HG03460 (cell line): ENCODE measurements around the gene CCNT2.
"Not testable (repeated sequence)": the region's sequence is repeated elsewhere in the genome, so short reads cannot be mapped to it uniquely, and the experiment has no call there.

Experiments
- ATAC-seq: cut with Tn5 transposase; IDR thresholded peaks from one replicate; pipeline ENCODE4 v1.9.1; 2021; ENCODE audit not compliant: unreplicated experiment

Gene CCNT2

GRCh38 chr2:134917888-134918525 is 615 bp upstream of the CCNT2 start:
- ATAC-seq, result peak; percentile 72

DNA sequence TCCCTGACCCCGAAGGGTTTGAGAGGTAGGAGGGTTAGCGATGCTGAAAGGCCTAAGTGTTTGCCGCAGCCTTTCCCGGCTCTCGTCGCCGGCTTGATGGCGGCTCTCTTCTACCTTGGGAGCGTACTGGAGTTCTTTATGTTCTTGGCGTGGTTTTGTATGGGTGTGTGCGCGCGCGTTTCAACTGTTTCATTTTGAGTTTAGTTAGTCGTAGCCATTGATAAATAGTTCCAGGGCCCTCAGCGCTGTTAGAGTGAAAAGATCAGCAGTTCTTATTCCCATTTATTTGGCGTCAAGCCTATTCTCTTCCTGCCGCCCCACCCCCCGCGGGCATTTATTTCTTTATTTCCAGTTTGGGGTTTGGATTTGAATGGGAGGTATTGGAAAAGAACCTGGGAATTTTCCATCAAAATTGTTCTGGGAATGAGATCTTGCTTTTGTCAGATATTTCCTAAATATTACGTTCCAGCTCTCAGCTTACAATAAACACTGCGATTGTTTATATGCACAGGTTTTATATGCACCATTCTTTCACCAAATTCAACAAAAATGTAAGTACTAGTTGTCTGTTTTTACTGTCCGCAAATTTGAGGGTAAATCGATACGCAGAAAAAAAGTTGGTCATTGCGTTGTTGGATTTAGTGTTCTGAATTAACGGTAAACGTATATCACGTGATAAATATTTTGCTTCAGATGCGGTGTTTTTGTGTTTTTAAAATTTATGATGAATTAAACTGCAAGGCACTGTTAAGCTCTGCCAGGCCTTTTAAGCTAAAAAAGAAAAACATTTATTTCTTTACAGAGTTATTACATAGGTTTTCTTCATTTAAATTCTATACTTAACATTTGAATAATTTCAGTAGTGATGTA is 954 bp downstream of the CCNT2 start:
- ATAC-seq, result no peak

DNA sequence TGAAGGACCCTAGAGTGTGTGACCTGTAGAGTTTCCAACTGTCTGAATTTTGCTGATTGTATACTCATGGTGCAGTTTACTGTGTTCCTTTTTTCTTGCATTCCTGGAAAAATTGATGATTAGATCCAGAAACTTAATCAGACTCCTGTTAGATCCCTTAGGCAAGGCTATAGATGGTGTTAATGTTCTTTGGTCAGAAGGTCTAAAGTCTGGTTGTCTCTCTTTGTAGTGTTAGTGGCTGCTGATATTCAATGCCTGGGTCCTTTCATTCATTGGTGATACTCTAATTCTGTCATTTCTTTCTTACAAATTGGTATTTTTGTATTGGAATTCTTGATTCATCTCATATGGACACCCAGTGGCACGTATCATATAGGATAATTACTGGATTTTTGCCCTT is 6.3 kb downstream of the CCNT2 start:
- ATAC-seq, result no peak

DNA sequence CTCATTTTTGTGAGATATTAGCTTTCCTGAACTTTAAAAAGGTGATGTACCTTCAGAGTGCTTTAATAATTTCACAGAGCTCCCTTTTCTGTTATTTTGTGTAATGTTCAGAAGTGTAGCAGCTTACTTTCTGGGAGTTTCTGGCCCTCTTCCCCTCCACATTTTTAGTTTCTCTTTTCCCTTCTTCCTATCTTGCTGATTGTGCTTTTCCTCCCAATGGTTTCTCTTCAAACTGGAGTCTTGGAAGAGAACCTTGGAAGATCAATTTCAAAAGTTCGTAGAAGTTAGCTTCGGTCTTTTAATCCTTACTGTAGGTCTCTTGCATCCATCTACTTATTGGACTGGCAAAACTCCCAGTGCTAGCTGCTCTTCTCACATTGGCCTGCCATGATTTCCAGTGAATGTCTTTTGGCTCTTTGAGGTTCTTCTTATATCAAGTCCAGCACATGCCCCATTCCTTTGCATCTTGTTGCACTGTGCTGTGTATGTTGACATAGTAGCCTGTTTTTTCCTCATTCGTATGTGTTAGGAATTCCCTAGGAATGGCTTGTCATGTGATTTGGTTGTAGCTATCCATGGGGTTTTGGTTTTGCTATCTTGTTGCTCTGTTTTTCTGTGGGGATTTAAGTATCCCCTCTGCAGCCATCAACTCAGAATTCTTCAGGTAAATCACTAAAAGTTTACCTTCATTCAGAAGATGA is 7.8 kb downstream of the CCNT2 start:
- ATAC-seq, result no peak

DNA sequence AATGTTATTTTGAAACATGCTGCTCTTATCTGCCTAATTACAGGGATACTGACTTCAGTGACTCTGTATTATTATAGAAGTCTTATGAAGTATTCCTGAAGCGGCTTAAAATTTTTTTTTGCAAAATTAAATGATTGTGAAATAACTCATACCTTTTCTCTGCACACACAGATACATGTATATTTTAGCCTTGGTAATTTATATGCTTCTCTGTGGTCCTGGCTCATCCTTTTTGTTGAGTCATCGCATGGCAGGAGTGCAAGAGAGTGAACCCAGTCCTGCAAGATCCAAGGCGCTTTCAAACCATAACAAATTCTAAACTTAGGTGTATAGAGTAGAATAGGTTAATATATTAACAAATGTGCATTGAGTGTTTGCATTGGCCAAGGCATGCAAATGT is 8.6 kb downstream of the CCNT2 start:
- ATAC-seq, result no peak

- ATAC-seq, result no peak
Observed at GRCh38 chr2:134932864-134933526, 14.4 kb downstream of the CCNT2 start.

GRCh38 chr2:134933732-134934131 is 15.1 kb downstream of the CCNT2 start:
- no peak for ATAC-seq

DNA sequence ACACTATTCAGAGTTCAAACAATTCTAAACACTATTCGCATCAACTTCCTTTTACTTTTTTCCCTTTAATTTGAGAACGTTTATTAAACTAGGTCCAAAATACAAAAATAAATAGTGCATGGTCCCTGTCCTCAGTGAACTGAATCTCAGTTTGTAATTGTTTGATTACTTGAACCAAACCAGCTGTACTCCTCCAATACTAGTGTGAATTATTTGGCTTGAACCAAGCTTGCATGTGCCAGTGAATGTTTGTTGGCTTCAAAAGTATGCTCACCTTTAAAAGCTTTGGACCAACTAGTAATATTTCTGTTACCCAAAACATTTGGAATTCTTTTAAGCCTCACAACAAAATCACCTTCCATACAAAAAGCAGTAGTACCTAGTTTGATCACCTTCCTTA is 15.5 kb downstream of the CCNT2 start:
- ATAC-seq, result no peak

GRCh38 chr2:134934641-134935040 is 16.0 kb downstream of the CCNT2 start:
- ATAC-seq, result no peak

DNA sequence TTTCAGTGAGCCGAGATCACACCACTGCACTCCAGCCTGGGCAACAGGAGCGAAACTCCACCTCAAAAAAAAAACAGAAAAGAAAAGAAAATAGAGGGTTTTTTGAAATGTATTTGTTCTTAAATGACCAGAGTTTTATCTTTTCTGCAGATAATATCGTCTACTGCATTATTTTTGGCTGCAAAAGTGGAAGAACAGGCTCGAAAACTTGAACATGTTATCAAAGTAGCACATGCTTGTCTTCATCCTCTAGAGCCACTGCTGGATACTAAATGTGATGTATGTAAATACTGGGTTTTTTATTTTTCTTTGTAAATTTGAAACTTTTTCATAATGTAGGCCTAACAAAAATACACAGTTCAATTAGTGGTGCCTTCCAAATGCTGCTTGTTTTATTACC is 18.1 kb downstream of the CCNT2 start:
- ATAC-seq, result no peak

DNA sequence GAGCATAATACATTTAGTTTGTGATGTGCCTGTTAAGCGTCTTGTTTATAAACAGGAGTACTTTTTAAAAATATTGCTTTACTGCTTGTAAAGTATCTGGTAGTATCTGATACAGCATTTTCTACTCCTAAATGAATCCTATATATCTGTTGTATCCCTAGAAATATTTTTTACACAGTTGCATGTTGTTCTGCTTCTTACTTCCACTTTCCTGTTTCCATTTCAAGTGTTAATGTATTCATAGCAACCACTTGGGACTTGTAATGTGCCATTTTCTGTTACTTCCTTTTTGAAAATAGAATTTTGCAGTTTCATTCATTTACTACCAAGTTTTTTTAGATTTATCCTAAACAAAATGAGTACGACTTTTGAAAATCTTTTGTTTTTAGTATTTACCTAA is 24.9 kb downstream of the CCNT2 start:
- peak; percentile 72 for ATAC-seq

DNA sequence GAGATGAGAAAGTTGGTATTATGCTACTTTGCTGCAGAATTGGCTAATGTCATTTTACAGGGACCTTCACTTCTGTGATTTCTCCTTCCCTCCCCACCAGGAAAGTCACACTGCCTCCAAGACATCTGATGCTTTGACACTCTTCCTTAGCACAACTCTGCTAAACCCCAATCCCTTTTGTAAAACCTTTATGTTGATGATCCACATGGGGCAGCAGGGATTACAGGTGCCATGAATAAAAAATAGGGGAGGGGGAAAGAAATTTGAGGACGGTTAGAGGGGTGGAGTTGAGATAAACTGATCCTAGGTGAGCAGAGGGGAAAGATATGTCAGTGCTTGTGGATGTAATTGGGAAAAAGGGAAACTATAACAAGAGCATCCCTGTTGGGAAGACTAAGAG is 26.4 kb downstream of the CCNT2 start:
- no peak for ATAC-seq

DNA sequence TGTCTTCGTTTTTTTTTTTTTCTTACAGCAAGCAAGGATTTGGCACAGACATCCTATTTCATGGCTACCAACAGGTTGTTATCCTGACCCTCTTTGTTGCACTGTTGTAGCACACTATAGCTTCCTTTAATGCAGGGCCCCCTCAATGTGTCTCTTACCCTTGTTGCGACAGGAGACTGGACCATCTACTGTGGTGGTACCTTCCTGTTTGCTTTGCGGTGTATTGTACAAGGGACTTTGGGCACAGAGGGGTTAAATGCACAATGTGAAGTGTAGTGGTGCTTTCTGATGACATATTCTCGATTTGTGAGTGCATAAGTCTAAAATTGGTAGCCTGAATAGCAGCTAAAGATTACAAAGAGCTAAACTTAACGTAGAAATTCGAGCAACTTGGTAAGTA is 27.5 kb downstream of the CCNT2 start:
- ATAC-seq, result no peak

DNA sequence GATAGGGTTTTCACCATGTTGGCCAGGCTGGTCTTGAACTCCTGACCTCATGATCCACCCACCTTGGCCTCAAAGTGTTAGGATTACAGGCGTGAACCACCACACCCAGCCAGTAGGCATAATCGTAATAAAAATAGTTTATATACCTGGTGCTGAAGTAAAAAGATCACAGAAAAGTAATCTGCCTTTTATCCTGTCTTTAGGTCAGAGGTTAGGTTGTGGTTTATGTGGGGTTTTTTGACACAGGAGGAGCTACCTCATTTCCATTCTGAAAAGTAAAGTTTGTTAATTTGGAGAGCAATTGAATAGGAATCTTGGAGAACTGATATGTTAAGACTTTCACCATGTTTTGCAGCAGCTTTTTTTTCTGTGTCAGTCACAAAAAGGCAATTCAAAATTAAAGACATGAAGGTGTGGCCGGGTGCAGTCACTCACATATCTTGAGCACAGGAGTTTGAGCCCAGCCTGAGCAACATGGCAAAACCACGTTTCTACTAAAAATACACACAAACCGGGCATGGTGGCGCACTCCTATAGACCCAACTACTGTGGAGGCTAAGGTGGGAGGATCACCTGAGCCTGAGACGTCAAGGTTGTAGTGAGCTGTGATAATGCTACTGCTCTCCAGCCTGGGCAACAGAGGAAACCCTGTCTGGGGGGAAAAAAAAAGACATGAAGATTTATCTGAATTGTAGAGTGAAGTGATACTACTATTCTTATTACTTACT is 31.5 kb downstream of the CCNT2 start:
- ATAC-seq, result no peak

DNA sequence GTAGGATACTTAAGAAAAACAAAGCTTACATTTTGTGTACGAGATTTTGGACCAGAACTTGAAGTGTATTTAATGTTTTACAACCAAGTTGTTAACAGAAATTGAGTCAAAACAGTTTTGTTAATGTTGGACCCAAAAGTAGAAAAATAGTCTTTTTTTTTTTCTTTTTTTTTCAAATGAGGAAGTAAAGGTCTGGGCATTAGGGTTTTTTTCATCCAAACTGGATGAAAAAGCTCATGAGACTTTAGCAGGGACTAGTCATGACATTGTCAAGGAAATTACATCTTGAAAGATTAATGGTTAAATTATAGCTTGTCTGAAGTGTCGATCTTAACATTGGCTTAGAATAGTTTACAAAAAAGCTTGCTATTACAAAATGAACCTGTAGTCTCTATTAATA is 32.3 kb downstream of the CCNT2 start:
- no peak for ATAC-seq

DNA sequence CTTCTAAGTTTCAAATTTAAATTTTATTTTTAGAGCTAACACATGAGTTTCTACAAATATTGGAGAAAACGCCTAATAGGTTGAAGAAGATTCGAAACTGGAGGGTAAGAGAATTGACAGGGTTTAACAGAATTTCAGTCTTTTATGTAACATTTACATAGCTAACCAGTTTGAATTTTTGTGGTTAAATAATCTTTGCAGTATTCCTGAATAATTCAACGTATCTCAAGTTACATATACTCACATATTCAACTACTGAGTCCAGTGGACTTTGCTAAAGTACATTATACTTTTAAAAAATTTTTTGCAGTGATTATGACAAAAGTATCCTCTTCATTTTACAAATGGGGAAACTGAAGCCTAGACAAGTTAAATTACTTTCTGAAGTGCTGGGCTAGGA is 34.0 kb downstream of the CCNT2 start:
- ATAC-seq, result no peak

DNA sequence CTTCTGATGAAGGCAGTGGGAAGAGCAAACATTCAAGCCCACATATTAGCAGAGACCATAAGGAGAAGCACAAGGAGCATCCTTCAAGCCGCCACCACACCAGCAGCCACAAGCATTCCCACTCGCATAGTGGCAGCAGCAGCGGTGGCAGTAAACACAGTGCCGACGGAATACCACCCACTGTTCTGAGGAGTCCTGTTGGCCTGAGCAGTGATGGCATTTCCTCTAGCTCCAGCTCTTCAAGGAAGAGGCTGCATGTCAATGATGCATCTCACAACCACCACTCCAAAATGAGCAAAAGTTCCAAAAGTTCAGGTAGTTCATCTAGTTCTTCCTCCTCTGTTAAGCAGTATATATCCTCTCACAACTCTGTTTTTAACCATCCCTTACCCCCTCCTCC is 35.4 kb downstream of the CCNT2 start:
- no peak for ATAC-seq

DNA sequence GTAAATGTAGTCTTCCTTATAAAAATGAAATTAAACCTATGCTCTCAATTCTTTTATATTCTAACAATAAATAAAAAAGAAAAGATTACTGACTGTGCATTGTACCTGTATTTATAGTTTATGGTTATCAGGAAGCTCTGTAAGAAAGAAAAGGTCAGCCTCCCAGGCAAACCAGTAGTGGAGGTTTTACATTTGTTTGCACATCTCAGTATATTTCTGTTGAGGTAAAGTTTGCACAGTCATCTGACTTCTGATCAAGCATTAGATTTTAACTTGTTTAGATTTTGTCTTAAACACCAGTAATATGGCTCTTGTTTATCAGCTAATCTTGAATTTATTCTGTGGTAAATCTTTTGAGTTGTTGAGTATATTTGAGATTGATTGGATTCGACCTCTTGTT is 37.1 kb downstream of the CCNT2 start:
- ATAC-seq, result no peak

DNA sequence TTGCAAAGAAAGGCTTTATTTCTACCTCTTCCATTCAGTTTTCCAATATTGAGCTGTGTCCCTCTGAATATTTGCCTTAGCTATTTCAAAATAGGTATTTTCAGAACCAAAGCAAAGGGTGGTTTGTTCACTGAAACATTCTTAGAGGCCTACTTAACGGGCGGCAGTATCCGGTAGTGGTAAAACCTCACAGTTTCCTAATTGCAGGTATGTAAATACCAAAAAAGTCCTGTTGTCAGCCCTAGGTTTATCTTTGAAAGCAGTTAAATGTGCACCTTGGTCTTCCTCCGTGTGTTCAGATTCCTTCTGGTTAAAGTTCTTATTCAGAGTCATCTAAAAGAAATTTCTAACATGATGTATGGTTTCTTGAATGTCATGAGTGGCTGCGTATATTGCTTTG is 38.9 kb downstream of the CCNT2 start:
- no peak for ATAC-seq

DNA sequence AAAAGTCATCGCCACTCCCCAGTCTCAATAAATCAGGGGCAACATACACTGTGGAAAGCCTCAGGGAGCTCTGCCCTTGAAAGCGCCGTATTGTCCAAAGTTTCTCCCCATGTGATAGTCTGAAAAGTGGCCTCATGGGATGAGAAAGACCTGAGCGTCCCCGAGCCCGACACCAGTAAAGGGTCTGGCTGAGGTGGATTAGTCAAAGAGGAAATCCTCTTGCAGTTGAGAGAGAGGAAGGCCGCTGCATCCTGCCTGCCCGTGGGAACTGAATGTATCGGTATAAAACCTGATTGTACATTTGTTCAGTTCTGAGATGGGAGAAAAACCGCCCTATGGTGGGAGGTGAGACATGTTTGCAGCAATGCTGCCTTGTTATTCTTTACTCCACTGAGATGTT is 48.5 kb downstream of the CCNT2 start:
- ATAC-seq, result not testable (repeated sequence)
